ENCODE measurements around the gene PRDM15.

Gene PRDM15

DNA sequence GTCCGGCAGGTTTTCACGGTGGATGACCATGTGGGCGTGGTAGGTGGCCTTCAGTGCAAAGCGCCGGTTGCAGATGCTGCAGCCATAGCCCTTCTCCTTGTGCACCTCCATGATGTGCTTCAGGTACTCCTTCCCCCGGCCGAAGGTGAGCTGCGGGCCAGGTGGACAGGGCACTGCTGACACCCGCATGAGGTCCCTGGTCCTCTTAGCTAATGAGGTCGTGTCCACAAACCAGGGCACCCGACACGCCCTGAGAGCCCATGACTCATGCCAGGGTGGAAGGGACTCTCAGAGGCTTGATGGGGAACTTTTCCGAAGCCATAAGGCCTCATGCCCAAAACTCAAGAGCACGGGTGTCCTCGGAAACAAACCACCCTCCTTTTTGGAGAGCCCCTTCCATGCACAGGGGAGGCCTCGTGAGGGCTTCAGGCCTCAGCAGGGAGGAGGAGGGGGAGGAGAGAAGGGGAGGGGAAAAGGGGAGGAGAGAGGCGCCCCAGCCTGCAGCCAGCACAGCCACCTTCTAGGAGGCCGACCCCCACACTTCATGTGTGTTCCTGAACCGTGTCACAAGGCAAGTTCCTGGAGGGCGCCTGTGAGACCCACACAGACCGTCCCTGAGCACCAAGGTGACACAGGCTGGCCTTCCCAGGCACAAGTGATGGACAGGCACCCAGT, 57.9 kb downstream of the PRDM15 start:
- no peak for DNase-seq

DNA sequence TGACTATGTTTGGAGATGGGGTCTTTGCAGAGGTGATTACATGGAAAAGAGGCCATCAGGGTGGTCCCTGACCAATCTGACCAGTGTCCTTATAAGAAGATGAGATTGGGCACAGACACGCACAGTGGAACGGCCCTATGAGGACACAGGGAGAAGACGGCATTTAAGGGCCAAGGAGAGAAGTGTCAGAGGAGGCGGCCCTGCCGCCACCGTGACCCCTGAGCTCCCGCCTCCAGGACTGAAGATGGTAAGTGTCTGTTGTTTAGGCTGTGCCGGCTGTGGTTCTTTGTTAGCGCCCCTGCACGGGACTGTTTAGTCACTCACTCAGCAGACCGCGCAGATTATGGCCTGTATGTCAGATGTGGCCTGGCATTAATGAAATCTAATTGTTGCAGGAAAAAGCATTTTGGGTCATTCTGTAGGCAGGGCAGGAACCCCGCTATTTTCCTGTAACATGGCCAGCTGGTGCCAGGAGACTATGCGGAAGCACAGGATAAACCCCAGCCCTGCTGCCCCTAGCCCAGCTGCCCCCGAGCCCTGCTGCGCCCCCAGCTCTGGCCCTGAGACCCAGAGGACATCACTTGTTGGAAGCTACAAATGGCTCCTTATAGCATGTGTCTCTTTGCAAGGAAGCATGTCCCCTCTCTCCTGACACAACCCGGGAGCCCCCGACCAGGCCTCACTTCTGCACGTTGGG, 58.6 kb downstream of the PRDM15 start:
- DNase-seq = no peak

DNA sequence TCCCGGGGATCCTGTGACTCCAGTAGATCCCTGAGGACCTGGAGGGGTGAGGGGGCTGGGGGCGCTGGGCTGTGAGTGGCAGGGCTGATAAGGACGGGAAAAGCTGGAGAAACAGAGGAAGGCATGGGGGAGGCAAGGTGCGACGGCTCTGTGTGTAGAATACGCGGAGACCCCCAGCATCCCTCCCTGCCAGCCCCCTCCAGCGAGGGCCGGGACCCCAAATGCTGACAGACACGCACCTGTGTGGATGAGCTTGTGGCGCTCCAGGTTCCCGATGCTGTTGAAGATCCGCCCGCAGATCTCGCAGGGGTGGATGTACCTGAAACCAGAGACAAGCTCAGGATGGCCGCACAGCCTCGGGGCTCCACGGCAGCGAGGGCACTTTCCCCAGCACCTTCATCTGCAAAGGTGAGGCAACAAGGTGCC, 59.3 kb downstream of the PRDM15 start:
- DNase-seq = no peak

DNA sequence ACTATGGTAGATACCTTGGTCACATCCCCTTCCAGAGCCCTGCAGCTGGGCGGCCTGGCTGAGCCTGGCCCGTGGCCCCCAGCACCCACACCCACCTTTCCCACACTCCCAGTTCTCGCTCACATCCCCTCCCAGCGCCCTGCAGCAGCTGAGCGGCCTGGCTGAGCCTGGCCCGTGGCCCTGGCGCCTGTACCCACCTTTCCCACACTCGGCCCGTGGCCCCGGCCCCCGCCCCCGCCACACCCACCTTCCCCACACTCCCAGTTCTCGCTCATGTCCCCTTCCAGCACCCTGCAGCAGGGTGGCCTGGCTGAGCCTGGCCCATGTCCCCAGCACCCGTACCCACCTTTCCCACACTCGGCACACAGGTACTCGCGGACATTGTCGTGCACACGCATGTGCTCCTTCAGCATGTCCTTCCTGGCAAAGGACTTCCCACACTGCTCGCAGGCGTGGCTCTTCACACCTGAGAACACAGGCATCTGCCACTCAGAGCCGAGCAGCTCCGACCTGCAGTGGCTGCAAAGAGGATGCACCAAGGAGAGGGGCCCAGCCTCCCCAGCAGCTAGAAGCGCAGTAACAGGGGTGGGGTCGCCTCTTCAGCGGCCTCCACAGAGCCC, 59.8 kb downstream of the PRDM15 start:
- DNase-seq = no peak

DNA sequence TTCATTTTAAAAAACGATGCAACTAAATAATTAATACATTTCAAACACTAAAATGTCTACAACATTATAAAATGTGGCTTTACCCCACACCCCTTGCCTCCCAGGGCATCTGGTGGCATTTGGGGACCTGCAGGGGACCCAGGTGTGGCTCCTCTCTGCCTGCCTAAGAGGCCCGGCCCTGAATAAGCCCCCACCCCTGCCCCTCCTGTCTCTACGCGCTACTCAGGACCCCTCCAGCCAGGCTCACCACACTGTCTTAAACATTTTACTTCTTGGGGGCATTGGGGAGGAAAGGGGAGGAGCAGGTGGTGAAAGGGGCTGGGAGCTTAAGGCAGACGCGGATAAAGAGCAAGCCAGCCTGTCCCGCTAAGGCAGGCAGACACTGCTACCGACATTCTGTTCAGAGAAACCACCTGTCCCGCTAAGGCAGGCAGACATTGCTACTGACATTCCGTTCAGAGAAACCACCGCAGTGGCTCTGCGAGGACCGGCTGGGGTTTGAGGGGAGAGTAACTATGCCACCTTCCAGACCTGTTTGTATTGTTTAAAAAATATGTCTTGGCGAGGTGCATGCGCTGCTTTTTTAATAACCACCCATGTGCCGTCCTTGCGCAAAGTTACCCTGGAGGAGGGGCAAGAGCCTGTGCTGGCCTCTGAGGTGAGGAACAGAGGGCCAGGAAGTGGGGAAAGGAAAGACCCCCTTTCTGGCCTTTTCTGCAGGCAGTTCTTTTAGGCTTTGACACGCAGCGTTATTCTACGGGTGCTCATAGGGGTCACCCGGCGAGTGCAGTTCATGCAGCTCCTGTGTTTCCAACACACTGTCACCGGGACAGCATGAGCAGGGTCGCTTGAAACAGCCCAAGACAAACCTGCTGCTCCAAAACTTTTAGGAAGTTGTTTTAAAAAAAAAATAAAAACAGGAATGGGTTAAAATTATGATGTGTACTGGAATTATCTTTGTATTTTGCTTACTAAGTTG, 61.0 kb downstream of the PRDM15 start:
- no peak for DNase-seq

DNA sequence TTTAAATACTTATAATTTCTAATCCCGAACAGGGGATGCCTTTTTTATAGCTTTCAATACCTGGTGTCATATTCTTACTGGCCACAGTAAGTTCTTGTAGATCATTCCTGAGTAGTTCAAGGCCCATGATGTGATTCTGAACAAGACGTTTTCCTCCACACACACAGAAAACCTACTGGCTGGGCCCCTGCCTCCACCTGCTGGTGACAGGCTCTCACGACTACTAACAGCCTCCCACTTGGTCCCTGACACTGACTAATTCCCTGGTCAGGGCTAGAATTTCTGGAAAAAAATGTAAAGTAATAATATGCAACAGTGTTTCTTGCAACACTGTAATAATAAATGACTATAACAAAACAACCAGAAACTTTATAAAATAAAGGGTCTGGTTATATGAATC, 61.9 kb downstream of the PRDM15 start:
- DNase-seq = no peak

DNA sequence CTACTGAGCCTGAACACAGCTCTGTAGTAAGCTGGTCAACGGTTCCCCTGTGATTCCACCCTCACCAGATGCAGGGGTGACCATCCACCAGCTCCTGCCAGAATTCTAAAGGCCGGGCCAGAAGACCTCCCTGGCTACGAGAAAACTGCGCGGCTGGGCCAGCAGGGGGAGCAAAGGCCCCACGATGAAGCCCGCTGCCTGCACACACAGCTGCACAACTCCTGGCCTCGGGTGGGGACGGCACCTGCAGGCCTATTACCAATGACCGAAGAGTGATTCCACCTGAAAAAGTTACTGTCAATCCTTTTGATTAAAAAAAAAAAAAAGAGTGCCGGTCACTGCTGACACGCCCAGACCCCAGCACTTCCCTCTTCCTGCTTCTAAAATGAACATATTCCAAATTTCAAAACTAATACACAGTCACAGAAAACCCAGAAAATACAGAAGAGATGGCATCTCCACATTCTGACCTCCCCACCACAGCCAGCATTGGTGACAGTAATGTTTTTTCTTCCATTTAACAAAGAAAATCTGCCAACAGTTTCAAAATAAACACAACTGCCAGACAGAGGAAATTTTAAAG, 62.5 kb downstream of the PRDM15 start:
- DNase-seq = peak; percentile 18 to 44 (median 32)

DNA sequence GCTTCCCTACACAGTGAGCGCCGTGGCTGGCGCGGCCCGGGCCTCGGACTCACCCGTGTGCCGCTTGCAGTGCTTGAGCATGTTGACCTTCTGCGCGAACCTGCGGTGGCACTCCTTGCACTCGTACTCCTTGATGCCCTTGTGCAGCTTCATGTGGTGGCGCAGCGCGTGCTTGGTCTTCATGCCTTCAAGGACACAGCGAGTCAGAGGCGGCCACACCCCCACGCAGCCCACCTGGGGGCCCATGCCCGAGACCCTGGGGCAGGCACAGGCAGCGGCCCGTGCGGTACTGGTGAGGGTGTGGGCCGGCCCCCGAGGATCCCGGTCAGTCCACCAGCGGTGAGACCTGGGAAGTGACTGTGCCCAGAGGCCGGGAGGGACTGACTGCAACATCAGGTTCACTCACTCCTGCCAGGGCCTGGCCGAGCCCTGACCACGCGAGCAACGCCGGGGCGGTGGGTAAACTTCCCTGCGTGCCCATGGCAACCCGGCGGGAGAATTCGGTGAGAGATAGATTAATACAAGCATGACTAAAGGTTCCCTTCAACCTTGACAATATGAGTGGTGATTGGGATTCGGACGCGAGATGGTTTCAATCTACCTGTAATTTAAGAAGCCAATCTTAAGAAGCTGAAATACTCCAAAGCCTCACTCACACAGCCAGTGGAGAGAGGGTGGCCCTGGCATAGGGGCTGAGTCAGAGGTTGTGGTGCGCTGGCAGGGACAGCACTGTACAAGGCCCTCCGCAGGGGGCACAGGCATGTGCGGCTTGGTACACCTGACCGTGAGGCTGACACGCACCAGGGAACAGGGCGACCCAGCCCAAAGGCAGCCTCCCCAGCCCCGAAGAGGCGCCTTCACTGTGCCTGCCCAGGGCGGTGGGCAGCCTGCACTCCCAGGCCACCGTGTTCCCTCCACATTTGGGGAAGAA, 63.2 kb downstream of the PRDM15 start:
- DNase-seq = no peak

DNA sequence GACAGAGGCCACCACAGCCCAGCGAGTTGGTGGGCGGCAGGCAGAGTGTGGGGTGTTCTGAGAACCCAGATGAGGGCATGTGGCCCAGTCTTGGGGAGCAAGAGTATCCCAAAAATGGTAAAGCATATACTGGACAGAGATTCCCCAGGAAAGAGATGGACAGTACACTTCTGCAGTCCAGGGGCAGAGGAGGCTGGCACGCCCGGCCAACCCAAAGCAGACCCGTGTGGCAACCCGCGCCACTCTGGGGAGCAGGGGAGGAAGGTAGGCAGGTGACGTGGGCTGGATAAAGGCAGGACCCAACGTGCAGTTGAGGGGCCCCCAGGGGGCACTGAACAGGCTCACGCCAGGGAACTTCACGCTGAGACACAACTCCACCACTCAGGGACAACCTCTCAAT, 65.9 kb downstream of the PRDM15 start:
- no peak for DNase-seq

DNA sequence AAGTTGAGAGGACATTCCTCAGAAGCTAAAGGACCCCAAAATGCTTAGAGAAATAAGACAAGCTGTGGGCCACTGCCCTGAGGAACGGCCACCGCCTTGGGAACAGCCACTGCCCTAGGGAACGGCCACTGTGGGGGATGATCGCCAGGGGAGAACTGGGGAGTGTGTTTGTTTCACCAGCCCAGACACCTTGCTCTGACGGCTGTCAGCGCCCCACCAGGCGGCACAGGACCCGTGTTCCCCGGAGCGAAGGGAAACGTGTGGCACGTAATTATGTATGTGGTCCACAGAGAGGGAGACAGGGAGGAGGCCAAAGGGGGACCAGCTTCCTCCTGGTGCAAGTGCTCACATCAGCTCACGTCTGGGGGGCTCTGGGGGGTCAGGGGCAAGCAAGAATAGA, 66.5 kb downstream of the PRDM15 start:
- no peak for DNase-seq

DNA sequence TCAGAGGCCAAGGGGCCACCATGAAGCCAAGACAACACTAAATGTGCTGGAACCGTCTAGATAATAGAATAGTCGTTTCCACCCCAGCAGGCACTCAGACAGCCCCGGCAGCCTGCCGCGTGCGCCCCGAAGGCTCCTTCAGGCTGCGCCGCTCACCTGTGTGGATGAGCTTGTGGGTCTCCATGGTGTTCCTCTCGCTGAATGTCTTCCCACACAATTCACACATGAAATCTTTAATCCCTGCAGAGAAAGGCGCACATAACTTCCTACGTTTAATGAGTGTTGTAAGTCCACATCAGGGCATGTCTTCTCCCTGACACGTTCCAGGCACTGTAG, 68.6 kb downstream of the PRDM15 start:
- DNase-seq = no peak

DNA sequence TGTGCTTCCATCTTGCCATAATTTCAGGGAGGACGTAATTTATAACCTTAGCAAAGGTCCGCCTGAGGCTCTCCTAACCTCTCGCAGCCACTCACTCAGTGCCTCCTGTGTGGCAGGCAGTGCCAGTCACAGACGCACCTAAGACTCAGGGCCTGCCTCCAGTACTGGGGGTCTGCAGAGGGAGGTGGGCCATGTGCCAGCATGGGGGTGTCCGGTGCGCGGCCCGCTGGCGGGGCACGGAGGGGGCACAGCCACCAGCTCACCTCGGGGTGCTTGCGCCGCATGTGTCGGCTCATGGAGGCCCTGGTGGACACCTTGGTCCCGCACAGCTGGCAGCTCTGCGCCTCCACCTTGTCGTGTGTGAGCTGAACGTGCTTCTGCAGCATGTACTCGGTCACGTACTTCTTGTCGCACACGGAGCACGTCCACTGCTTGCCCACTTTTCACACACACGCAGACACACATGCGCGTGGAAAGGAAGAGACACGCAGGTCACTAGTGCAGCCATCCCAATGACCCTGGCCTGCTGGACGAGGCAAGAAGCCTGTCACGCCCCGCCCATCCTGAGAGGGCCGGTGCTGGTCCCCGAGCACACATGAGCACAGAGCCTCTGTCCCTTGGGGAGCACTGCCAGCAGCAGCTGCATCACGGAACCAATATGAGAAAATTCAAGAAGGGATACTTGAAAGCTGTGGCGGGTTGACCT, 69.1 kb downstream of the PRDM15 start:
- no peak for DNase-seq

DNA sequence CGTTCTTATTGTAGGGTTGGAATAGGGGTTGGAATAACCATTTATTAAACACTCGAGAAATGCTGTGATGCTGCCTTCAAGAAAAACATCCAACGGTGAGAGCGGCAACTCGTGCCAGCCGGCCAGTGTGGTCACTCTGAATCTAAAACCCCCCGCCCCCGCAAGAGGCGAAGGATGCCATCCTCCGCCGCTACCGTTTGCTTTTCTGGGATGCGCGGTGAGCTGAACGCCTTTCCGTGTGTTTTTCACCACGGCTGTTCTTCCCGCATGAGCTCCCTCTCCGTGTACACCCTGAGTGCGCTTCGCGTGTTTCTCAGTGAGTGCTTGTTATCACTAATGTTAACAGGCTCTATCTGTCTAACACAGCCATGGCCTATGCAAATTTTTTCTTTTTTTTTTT, 70.3 kb downstream of the PRDM15 start:
- DNase-seq = no peak

DNA sequence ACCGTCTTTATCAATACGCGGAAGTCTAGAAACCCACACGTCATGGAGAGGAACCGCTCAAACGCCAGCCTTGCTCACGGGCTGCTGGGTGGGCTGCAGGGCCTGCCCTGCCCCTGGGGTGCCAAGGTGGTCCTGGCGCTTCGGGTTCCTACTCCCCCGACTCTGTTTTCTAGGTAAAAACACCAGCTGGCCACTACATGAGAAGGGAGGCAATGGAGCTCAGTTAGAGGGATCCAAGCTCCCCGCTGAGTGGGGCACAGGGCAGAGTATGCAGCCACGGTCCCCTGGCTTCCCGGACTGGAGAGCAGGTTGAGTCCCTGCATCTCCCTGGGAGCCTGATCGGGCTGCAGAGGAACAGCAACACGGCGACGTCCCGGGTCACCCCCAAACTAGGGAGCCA, 71.0 kb downstream of the PRDM15 start:
- no peak for DNase-seq

DNA sequence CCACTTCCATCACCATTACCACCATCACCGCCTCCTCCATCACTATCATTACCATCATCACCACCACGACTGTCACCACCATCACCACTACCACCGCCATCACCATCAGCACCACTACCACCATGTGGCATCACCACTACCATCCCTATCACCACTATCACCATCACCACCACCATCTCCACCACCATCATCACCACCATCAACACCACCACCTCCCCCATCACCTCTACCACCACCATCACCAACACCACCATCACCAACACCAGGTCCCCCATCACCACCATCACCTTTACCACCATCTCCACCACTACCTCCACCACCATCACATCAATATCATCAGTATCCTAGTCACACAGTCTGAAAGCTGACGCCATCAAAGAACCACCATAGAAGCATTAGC, 72.4 kb downstream of the PRDM15 start:
- no peak for DNase-seq

DNA sequence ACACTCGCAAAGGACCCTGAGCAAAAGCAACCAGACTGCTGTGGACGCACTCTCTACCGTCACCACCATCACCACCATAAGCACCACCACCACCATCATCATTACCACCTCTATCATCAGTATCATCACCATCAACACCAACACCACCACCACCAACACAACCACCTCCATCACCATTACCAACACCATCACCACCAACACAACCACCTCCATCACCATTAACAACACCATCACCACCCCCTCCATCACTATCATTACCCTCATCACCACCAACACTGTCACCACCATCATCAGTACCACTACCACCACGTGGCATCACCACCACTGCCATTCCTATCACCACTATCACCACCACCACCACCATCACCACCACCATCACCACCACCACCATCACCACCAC, 73.5 kb downstream of the PRDM15 start:
- no peak for DNase-seq

DNA sequence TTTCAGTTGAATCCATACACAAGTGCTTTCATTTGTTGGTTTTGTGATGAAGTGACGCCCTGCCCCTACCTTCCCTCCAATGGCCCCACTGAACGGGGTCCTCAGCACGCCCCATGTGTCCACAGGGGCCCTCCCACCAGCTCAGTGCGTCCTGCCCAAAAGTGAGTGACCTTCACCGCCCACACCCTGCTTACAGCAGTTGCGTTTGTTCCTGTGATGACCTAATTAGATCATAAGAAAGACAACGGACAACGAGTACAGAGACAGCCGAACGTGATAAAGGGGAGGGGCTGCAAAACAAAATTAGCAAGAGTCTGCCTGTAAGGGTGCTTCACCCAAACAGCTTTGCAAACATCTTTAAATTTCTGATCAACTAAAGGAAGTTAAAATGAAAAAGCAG, 74.1 kb downstream of the PRDM15 start:
- no peak for DNase-seq

DNA sequence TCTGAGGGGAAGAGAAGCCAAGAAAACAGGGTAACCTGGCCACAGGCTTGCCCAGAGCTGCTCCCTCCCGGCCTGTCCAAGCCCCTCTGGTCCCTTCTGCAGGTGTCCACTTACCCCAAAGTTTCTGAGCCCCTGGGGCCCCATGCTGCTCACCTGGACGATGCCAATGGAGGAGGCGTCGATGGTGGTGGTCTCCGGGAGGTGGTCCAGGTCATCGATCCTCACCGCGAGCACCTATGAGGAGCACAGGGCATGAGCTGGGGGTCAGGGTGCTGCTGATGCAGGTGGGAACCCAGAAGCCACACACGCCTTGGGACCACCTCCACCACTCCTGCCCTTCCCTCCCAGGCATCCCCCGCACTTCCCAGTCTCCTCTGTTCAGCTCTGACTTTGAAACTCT, 74.8 kb downstream of the PRDM15 start:
- no peak for DNase-seq

DNA sequence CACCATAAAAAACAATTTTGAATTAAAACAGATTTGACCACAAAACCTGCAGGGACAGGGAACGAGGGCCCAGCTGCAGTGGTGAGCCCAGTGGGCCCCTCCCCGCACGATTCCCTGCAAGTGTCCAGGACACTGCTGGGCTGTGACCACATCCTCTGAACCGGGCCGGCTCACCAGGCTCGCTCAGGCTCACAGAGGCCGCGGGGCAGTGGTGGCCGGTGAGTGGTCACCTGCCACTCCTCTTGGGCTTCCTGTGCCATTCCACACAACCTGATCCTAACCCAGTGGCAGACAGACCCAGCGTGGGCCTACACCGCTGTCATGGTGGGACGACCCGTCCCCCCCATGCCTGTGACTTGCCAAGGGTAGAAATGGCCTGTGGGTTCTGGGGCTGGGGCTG, 75.8 kb downstream of the PRDM15 start:
- no peak for DNase-seq

DNA sequence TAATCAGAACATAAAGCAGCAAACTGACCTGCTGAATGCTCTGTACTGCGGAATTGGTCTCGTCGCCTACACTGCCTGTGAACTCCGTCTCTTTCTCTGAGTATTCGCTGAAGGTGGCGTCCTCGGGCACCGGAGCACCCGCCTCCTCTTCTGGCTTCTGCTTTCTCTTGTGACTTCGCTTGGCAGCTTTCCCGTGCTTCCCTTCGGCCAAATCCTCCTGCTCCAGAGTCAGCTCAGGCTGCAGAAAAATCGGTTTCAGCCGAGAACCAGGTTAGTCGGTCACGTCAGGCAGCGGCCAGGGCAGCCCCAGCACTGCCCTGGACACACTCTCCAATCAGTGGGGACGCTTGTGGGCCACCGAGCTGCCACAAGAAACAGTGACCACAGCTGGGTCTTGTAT, 76.5 kb downstream of the PRDM15 start:
- DNase-seq = no peak

DNA sequence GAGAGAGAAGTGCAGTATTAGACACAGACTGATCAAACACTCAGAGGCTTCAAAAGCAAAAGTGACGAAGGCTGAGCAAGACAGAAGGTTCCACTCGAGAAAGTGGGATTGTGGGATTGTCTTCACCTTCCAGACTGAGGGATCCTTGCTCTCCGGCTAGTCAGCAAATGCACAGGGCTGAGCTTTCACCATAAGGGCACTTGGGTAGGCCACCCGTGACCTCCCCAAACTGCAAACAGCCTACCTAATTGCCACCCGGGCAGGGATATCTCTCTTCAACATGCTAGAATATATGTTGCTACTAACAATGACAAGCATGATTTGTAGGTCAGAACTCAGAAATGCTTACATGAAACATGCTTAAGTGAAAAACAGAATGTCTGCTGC, 77.0 kb downstream of the PRDM15 start:
- no peak for DNase-seq

Data from activated CD4-positive, CD25-positive, alpha-beta regulatory T cell (primary cell).